NCI-H774 (cell line): ENCODE results near the gene ADAMTSL1.

ENCODE experiments used
- DNase-seq: peaks from one replicate; lab custom pipeline; 2025; lab: John Stamatoyannopoulos, UW

ADAMTSL1 gene

DNA sequence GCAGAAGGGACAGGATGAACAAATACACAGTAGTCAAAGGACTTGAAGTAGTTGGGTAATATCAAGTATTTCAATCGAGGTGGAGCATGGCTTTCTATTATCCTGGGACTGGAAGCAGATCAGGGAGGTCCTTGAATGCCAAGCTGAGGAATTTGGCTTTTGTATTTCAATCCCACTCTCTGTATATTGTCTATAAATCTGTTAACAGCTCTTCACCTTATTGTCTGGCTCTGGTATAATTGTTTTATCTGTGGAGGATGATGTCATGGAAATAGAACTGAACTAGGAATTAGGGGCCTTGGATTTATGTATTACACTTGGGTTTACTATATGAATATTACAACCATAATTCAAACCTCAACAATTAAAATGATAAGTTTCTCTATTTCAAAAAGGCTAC lies 6.3 kb upstream of the ADAMTSL1 start:
- DNase-seq: no peak

DNA sequence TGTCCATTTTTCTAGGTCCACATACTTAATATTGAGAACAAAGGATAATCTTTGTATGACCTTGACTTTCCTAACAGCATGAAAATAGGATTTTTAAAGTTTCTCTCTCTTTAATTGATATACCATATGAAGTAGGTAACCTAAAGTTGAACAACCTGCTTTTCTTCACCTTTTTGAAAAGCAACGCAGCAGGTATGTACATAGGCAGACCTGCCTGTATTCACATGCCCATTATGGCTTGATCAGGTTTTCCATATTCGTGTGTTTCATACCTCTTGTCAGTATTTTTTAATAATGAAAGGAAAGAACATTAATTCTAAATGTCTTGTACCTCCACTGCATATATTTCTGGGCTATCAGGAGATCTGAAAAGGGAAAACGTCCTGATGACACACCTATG lies 1.5 kb upstream of the ADAMTSL1 start:
- DNase-seq: no peak

DNA sequence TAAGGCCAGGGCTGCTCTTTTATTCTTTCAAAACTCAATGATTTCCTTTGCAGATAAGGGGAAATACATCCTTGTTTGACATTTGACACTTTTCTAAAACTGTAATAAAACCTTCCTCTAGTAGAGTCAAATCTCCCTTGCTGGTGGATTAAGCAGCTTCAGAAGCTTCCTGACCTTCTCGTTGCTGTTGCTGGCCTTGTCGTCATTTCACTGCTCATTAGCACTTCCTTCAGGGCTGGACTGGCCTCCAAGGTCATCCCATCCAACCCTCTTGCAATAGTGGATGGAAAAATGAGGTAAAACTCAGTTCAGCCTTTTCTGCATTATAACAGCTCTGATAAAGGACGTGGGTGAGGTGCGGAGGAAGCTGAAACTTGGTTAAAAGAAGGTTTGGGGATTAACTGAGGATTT lies 1.1 kb upstream of the ADAMTSL1 start:
- no peak for DNase-seq

GRCh38 chr9:18474783-18475182 lies 830 bp downstream of the ADAMTSL1 start:
- DNase-seq: no peak

- DNase-seq: no peak
Observed at GRCh38 chr9:18477121-18477660, 3.2 kb downstream of the ADAMTSL1 start.

GRCh38 chr9:18477719-18478118 lies 3.8 kb downstream of the ADAMTSL1 start:
- DNase-seq: no peak

GRCh38 chr9:18478501-18479361 lies 4.8 kb downstream of the ADAMTSL1 start:
- no peak for DNase-seq

- no peak for DNase-seq
Observed at GRCh38 chr9:18479405-18479804, 5.5 kb downstream of the ADAMTSL1 start.

DNA sequence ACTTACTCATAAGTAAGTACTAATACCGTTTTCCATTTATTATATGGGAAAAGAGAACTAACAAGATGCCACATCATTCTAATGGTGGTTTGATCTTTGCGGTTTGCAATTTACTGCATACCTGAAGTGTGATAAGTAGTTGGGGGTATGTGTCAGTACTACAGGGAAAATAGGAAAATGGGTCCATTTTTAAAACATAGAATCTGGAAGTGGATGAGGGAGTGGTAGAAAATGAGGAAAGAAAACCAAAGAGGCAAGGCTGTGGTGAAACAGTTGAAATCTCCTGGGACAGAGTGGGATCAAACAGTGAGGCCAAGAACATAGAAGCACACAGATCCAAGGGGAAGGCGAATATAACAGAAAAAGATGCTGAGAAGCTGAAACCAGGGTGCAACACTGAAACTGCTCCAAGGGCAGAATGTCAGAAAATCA lies 6.7 kb downstream of the ADAMTSL1 start:
- DNase-seq: no peak

GRCh38 chr9:18482371-18482770 lies 8.4 kb downstream of the ADAMTSL1 start:
- DNase-seq: no peak

DNA sequence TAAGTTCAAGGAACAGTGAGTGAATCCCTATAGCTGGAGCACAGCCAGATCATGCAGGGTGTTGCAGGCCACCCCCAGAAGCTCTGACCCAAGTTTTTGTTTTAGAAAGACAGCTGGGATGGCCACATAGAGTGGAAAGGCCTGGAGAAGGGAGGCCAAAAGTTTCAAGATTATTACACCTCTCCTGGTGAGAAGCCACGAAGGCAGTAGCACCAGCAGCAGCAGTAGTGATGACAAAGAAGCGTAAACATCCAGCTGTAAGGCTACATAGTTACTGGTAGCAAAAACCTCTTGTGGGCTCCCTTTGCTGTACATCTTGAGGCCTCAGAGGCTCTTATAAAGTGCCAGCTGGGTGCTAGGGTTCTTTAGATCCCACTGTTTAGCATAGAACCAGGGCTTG lies 11.8 kb downstream of the ADAMTSL1 start:
- no peak for DNase-seq

- DNase-seq: no peak
Observed at GRCh38 chr9:18487611-18488010, 13.7 kb downstream of the ADAMTSL1 start.

DNA sequence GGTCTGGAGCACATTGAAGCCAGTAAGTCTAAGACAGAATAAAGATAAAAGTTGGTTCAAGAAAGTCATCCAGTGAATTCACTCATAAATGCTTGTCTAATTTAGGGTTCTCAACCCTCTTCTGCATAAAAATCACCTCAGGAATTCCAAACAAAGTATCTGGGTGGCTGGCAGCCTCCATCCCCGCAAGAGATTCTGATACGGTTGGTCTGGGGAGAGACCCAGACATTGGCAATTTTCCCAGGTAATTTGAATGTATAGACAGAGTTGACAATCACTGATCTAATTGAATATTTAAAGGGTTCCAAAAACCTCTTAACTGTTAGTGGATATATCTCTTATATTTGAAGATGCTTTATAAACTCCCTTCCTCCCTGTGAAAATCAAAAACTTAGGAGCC lies 14.9 kb downstream of the ADAMTSL1 start:
- DNase-seq: no peak

DNA sequence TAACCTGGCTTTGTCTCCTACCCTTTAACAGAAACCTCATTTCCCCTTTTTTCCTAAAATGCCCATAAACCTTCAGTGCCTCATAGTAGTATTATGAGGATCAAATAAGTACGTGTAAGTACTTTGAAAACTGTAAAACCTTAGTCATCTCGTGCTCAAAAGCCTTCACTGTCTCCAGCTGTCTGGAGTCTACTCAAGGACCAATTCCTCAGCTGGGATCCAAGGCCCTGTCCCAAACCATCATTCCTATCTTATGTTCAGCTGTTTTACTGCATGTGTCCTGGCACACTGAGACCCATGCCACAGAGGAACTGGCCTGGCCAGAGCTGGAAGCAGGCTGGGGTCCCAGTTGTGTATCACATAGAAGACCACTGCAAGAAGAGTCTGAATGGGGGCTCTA lies 15.9 kb downstream of the ADAMTSL1 start:
- DNase-seq: no peak

- DNase-seq: no peak
Observed at GRCh38 chr9:18490641-18491370, 16.9 kb downstream of the ADAMTSL1 start.

- no peak for DNase-seq
Observed at GRCh38 chr9:18492612-18493011, 18.7 kb downstream of the ADAMTSL1 start.

DNA sequence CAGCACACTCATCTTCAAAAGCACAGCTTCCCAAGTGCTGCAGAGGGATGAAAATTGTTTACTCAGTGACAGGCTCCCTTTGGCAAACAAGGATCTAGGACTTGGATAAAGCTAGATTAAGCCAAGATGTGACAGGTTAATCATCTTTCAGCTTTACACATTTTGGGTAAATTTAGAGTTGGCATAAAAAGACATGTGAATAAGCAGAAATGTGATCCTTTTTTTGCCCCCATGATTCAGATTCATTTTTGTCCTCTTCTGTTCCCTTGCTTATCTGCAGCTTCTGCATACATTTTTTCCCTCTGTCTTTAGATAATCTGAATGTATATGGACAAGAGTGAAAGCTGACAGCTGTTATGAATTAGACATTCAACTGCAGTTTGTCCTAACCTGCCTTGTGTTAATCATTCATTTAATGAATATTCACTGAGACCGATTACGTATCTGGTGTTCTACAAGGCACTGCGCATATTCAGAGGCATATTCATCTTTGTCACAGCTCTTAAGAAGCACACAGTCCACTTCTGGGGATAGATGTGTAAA lies 19.6 kb downstream of the ADAMTSL1 start:
- DNase-seq: no peak

DNA sequence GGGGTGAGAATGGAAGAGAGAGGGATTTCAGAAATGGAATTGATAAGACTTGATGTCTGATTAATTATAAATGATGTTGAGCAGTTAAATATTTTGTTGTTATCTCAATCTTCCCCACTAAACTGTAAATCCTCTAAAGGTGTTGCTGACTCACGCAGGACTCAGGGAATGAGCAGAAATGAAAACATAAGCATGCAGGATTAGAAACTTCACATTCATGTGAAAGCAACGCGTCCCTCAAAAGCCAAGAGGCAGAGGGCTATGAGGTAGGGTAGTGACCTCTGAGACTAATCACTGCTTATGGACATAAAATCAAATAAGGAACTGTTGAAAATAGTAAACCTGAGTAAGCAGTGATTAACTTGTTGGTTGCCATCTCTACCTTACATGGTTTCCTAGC lies 21.1 kb downstream of the ADAMTSL1 start:
- DNase-seq: no peak

- no peak for DNase-seq
Observed at GRCh38 chr9:18496256-18497000, 22.5 kb downstream of the ADAMTSL1 start.

GRCh38 chr9:18499062-18499461 lies 25.1 kb downstream of the ADAMTSL1 start:
- DNase-seq: no peak

DNA sequence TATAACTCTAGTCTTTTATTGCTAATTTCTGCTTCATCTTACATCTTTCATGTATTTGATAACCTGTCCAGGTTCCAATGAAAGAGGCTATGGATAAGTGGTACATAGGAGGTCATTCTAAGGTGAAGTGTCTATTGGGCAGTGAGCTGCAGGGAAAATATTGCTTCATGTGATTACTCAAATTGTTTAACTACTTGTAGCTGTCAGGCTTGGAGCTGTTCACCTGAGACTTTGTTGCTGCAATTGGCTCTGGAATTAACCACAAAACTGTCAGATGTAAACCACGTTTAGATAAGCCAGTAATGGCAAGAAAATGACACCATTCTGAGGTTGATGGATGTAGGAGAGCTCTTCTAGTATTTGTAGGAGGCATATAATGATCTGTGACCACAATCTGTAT lies 26.0 kb downstream of the ADAMTSL1 start:
- no peak for DNase-seq

DNA sequence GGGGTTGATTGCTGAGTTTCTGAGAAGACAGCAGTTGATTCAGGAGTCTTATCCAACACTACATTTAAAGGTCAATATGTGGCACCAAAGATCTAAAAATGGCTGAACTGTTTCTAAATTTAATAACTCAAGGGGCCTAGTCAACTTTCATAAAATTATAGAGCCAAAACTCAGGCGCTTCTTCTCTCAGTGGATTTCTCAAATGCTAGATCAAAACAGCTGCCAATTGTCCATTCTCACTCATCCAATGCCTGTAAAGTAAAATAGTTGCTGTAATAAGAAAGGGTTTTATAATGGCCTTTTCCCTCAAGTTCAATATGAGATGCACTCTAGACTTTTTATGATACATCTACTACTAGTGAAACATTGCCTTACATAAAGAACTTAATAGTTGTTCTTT lies 26.5 kb downstream of the ADAMTSL1 start:
- no peak for DNase-seq
